HCT116 (cell line): ENCODE data around the gene NECAB3.
A peak's percentile ranks its signal among the peaks of the same experiment; 100 is the strongest.
"Not testable (repeated sequence)": the region's sequence is repeated elsewhere in the genome, so short reads cannot be mapped to it uniquely, and the experiment has no call there.

Experiments used
- ATF3 ChIP-seq: IDR thresholded peaks from 2 replicates; pipeline ENCODE4 v1.6.1; 2012
- CEBPB ChIP-seq: IDR thresholded peaks from 2 replicates; pipeline ENCODE4 v1.6.1; 2012; ENCODE audit warnings: low read depth
- CTCF ChIP-seq, 3 experiments: fragments of 200-600 bp in 1 of 3; sonication (generic) in 1 of 3; IDR thresholded peaks in 2 of 3; conservative IDR thresholded peaks in 1 of 3; 2 replicates each; pipeline ENCODE4 v1.5.1; 2012 to 2017; ENCODE audit warnings: low read depth in 2 of 3, low read length in 2 of 3, antibody characterized with exemption in 1 of 3, borderline replicate concordance in 1 of 3, control low read depth in 1 of 3, mild to moderate bottlenecking in 1 of 3, mixed read lengths in 1 of 3, mixed run types in 1 of 3, moderate library complexity in 1 of 3; ENCODE audit not compliant: insufficient read depth in 1 of 3
- EZH2 ChIP-seq: fragments of 200-600 bp; sonication (generic); IDR thresholded peaks from 2 replicates; pipeline ENCODE4 v1.6.1; 2017; ENCODE audit warnings: antibody characterized with exemption, mixed run types
- JUND ChIP-seq: IDR thresholded peaks from 2 replicates; pipeline ENCODE4 v1.6.1; 2012
- MAX ChIP-seq: IDR thresholded peaks from 2 replicates; pipeline ENCODE4 v1.6.1; 2012
- POLR2AphosphoS5 ChIP-seq: IDR thresholded peaks from 2 replicates; pipeline ENCODE4 v1.6.1; 2011; ENCODE audit warnings: mild to moderate bottlenecking, low read depth, low read length, moderate library complexity
- RAD21 ChIP-seq: IDR thresholded peaks from 2 replicates; pipeline ENCODE4 v1.6.1; 2012; ENCODE audit warnings: low read depth, mild to moderate bottlenecking
- REST ChIP-seq: IDR thresholded peaks from 2 replicates; pipeline ENCODE4 v1.6.1; 2012; ENCODE audit warnings: low read depth
- SIN3A ChIP-seq: IDR thresholded peaks from 2 replicates; pipeline ENCODE4 v1.6.1; 2012; ENCODE audit warnings: low read depth
- SP1 ChIP-seq: IDR thresholded peaks from 2 replicates; pipeline ENCODE4 v1.6.1; 2012; ENCODE audit warnings: low read depth
- TCF7L2 ChIP-seq: IDR thresholded peaks from 2 replicates; pipeline ENCODE4 v1.7.0; 2011; ENCODE audit warnings: borderline replicate concordance, inconsistent platforms; ENCODE audit not compliant: insufficient read depth, insufficient read length; ENCODE audit errors: extremely low read depth
- ZNF274 ChIP-seq: fragments of 200-500 bp; sonication (Bioruptor generic); IDR thresholded peaks from 2 replicates; pipeline ENCODE4 v1.6.1; 2014; ENCODE audit warnings: mild to moderate bottlenecking, low read depth, low read length, inconsistent platforms

GRCh38 chr20:33646959-33647602, 27.1 kb downstream of the NECAB3 start:
- not testable (repeated sequence) for TF ChIP-seq SIN3A; CTCF (IDR thresholded peaks at IDR 0.05 in 2 of 3, conservative IDR thresholded peaks at IDR 0.05 in 1 of 3; ENCODE audit: borderline replicate concordance in 1 of 3, insufficient read depth in 1 of 3, low read depth in 2 of 3, low read length in 2 of 3); RAD21; SP1; POLR2AphosphoS5; JUND; EZH2; ATF3; ZNF274; CEBPB; MAX; TCF7L2
- TF ChIP-seq REST, result peak; percentile 42
